DMS114 treated with DMSO at 0.1 percent for 48 hours (cell line): ENCODE data around the gene LTBP1.

Experiments used
- DNase-seq: peaks from one replicate; lab custom pipeline; 2025; ENCODE audit not compliant: unreplicated experiment; lab: John Stamatoyannopoulos, UW

Gene LTBP1

DNA sequence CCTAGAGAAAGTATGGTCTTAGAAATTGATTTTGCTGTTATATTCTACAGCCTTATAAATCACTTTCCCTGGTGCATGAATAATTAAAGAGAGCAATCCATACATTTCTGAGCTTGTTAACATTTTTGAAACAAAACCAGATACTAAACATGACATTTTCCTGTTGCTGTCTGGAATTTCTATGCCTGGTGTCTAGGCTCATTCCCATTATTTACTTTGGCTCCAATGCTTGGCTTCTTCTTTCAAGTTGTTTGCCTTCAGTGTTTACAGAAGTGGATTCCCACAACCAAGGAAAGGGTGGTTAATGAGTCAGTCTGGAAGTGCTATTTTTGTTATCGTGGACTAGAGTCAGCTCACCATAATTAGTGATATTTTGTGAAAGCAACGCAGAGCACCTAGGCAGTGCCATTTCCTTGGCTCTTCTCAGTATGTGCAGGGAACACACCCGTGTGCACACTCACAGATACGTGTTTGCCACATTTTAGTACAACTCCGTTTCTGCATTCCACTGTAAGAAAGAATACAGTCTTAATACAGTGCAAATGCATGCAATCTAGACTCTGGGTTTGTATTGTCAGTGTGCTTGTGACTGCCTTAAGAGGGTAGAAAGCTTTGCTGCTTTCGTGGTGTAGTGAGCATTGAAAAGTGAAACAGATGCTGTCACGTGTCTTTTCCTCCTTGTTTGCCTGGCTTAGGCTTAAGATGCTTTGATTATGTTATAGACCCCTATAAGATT lies 344.7 kb downstream of the LTBP1 start:
- DNase-seq = no peak

DNA sequence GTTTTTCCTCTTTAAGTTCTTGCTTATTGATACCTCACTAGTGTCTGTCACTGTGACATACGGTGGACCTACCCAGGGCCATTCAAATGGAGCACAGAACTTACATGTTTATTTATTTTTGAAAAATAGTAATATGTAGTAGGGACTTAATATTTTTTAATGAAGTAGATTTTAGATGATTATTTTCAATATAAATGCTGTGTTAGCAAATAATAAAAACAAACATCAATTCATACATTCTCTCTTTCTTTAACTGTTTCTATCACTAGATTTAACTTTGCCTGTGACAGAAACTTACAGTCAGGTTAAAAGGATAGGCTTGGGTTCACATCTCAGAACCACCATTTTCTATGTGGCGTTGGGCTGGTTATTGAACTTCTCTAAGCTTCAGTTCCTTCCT lies 345.3 kb downstream of the LTBP1 start:
- no peak for DNase-seq

DNA sequence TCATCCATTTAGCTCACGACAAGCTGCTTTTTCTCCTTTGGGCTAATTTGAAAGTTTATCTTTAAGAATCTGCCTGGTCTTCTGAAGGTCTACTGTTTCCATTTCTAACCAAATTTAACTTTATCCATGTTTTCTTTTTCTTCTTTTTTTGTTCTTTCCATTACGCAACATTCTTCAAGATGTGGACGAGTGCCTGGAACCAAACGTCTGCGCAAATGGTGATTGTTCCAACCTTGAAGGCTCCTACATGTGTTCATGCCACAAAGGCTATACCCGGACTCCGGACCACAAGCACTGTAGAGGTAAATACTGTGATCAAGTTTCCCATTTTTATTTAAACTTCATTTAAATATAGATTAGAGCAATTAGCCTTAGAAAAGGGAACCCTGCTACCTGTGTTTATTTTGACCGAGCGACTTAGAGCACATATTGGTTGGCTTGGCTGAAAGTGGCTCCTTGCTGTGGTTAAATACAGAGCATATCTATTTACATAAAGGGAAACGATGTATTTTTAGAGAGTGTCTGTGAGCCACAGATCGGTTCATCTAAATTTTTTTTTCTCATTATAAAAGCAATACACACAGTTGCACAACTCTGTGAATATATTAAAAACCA lies 346.3 kb downstream of the LTBP1 start:
- no peak for DNase-seq

DNA sequence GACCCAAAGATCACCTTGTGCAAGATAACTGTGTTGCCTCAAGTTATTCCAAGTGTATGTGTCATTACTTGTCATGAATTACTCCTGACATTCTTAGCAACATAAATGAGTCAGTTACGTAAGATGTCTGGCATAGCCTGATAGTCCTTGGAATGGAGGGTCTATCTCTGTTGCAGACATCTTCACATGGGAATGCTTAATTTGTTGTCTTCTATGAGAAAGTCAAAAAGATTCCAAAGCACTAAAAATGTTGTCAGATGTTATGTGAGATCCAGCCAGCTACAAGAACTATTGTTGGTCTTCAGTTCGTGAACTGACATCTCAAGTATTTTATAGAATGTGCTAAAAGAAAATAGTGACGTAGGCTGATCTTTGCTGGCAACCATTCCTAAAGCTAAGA lies 351.5 kb downstream of the LTBP1 start:
- no peak for DNase-seq

DNA sequence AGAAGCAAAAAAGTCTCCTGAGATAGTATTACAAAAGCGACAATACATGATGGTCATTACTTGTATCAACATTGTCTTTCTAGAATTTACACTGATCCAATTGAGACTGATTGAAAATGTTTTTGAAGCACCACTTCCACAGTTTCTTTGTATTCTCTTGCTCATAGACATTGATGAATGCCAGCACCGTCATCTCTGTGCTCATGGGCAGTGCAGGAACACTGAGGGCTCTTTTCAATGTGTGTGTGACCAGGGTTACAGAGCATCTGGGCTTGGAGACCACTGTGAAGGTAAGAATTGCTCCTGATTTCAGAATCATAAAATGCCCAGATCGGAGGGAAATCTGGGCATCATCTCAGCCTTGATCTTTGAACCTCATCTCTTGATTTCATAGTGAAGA lies 354.6 kb downstream of the LTBP1 start:
- no peak for DNase-seq

DNA sequence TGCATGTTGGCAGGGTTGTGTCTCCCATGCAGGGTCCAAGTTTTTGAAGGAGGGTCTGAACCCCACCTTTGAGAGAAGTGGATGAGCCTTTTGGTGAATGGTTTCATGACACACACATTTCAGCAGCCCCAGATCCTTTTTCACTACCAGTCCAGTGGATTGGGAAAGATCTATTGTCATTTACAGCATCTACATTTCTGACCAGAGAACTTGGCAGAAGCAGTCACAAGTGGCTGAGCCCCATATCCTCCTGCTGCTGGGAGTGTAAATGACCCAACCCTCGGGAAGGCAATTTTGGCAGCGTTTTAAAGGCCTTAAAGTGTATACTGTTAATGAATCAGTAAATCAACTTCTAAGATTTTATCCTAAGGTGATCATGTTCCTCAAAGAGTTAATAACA lies 355.6 kb downstream of the LTBP1 start:
- no peak for DNase-seq

DNA sequence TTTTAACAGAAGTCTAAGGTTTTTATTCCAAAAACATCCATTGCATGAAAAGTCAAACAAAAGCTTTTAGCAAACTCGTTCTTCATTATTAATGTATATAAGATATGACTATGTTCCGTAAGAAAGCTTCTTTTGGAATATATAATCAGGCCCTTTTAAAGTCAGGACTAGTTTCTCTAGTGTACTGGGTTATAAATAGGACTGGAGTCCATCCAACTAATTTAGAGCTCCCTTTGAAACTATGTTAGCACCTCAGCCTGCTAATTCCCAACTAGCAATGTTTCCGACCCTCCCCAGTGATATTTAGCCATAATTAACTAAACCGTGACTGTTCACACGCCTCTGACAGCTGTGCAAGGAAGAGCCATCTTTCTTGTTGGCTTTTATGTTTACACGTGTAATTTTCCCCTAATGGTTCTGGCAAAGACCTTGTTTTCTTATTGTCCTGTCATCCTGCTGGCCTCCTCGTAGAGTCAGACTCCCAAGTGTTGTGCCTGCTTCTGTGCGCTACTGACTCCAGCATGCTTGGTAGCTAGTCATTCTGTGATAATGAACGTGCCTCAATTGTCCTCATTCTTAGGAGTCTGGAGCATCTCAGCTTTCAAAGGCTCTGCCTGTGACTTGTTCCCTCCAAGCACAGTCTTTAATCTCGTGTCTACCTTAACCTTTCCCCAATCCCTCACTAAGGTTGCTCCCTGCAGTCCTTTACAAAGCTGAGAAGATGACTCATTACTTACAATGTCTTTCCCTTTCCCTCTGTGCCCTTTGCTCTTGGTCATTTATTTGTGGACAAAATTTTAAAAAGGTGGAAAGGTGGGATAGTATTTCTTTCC lies 357.5 kb downstream of the LTBP1 start:
- no peak for DNase-seq

DNA sequence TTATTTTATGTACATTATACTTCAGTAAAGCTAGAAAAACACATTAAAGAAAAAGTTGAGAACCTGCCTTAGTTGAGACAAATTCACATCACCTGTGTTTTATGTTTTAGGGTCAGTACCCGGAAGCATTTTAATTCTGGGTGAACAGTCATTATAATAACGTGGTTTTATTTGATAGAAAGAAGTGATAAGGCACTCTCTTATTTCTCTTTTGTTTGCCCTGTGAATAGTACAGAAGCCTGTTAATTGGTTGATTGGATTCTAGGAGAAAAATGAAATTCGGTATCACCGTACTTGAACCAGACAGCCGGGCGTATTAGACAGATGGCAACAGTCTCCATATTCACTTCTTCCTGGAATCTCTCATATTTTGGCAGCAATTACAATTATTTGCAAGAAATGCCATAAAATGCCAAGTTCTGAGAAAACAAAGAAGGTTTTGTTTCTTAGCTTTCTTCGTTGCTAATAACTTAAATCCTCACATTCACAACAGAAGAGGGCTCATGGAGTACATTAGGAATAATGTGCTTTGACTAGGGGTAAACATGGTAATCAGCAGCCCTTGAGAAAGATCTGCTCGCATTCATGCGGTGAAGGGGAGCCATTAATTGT lies 361.0 kb downstream of the LTBP1 start:
- DNase-seq = no peak

DNA sequence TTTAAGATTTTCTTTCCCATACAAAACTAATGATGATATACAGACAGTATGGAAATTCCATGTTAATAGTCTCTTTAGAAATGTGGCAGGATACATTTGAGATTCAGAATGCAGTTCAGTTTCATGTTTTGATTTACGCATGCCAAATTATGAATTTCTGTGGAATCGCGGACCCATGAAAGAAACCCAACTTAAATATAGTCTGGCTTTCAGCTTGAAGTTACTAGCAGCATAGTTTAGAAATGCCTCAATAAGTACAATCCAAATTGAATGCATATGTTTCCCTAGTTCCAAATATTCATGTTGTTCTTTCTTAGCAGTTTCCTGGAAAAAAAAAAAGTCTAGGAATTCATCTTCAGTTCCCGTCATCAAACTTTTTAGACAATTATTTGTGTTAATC lies 365.6 kb downstream of the LTBP1 start:
- no peak for DNase-seq

DNA sequence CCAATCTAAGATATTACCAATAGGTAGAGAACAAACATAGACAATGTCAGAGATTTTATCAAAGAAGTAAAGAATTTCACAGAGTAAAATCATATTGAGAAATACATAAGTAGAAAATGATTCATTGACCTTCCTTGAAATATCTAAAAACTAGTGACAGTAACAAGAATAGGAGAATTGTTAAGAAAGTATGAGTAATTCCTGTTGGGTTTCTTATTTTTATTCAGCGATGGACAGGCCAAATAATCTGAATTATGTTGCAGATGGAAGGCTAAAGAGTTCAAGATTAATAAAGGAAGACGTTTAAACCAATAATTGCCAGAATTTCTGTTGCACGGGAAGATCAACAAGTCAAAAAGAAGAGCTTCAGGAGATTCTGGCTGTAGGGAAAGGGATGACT lies 366.3 kb downstream of the LTBP1 start:
- no peak for DNase-seq

DNA sequence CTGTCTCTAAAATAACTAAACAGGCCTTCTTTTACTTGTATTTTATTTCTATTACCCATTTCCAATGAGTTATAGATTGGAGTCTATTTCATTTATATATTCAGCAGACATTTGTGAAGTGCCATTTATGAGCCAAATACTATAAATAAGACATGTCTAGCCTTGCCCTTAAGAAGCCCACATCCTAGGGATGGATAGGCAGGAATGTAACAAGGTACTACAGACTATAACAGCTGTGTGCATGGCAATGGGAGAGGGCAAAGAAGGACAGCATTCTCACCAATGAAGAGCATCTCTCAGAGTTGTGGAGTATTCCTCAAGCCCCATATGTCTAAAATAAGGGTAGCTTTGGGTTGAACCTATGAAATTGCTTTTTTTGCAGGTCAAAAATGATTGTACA lies 367.8 kb downstream of the LTBP1 start:
- DNase-seq = no peak

DNA sequence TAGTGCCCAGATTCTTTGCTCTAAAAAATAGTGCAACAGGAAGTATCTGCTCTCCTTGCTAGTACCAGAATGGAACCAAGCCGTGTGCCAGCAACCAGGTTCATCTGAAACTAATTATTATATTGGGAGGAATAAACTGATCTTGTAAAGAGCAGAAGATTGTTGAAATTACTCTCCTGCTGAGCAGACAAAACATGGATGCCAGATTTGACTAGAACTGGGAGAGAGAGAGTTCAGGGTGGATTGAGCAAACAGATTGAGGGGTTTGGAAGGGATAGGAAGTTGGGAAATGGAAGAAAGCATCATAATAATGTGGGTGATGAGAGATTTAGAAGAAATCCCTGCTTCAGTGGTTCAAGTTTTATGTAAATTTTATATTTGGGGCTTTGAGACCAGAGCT lies 369.6 kb downstream of the LTBP1 start:
- DNase-seq = no peak

DNA sequence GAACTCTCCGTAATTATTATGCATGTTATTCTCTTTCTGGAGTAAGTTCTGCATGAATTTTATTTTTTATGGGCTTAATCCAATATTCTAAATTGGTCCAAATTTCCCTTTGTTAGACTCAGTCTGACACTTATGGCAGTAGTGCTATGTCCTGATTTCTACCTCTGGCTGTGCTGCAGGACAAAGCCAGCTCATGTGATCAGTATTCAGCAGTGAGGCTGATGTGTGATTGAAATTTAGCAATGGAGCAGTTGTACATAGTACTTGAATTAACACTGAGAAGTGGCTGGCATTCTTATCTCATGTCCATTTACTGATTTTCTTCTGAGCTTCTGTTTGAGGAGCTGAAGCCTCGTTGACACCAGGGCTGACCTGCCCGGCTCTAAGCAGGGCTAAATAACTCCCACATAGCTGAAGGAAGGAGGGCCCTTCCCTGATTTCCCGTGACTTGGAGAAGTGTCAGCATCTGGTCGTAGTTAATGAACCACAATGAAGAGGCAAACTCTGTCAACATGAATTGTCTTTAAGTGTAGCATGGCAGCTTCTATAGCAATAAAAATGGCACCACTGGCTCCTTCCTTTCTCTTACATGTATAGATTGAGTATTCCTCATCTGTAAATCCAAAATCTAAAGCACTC lies 370.7 kb downstream of the LTBP1 start:
- no peak for DNase-seq

DNA sequence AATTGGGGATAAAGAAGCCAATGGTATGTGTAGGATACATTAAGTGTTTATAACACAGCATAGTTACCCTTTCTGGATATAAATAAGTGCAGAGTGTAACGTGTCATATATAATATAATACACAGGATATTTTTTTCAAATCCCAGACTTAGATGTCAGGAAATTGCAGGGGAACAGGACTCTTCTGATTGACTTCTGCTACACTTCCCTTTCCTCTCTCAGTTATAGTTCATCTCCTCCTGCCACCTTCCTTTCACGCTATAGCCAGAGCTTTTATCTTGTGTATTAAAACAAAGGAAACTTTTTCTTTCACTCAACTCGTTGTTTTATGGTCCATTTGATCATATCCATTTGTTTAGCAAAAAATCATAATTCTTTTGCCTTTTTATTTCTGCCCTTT lies 371.7 kb downstream of the LTBP1 start:
- no peak for DNase-seq

DNA sequence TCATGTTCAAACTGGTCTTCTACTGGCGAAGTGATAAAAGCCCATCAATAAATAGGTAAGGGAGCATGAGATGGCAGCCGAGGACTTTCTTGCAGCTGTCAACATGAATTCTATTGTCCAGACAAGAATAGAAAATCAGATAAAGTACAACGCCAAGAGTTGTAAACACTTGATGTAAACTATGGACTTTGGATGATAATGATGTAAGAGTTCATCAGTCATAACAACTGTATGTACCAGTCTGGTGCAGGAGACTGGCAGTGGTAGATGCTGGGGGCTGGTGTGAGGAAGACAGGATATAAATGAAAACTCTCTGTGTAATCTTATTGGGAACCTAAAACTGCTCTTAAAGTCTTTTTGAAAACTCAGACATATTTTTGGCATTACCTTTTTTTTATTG lies 373.8 kb downstream of the LTBP1 start:
- DNase-seq = no peak

DNA sequence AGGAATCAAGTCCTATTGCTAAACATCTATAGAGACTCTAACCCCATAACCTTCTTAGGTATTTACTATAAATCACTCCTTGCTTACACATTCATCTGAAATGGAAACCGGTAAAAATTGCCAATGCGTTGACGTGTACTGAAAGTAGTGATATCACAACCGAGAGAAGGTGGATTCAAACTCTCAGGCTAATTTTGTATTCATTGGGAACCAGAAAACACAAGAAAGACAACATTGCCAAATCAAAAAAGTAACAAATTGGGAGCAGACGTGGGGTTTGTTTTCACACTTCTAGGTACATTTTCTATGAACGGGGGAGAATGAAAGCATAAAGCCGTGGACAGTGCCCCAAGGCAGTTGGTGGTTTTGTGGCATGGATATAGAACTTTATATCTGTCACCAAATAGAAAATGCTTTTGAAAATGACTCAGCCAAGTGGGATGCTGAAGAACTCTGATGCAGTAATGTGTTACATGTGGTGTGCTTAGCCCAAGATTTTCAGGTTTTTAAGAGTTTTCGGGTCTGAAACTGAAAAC lies 374.6 kb downstream of the LTBP1 start:
- DNase-seq = no peak

DNA sequence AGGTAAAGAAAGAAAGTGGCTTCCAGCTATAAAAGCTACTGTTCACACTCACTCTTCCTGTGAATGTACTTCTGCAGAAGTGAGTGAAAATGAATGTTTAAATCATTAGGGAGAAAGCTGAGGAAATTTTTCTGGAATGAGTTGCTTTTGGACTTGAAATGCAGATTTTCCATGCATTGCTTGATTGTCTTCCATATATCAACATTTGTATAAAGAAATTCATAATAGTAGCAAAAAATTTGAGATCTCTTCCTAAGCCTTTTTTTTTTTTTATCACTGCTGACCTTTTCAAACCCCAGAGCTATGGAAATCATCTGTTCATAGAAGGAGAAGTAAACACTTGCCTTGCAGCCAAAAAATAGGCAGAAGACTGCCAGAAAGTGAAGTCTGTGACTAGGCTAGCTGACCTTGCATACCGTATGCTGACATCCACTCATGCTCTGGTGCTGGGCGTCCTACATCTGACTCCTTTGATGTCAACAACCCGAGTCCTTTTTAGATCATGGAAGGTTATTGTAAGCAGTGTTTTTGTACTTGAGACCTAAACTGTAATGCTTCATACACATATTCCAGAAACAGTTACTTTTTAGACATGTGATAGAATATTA lies 375.2 kb downstream of the LTBP1 start:
- no peak for DNase-seq

DNA sequence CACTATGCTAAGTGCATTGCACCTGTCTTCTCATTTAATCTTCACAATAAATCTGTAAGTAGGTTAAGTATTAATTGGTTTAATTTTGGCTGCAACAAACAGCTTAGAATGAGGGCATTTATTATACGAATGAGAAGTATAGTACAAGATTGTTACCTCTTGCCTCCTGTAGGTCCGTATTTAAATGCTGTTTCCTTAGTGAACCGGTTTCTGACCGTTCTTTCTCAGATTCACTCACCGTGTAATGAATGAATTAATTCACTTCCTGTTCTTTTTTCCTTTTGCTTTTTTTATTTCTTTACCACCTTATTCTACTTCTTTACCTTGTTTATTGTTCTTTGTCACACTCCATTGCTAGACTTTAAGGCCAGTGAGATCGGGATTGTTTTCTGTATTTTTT lies 375.9 kb downstream of the LTBP1 start:
- DNase-seq = no peak

DNA sequence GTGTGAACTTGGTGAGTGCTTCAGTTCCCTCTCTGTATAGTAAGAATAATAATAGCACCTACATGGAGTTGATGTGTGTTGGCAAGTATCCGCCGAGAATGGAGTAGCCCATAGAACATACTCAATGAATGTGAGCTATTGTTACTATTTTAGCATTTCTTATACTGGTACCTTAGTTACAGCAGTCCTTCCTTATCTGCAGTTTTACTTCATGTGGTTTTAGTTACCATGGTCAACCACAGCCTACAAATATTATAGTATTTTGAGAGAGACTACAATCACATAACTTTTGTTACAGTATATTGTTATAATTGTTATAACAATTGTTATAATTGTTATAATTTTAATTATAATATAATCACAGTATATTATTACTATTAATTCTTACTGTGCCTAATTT lies 377.2 kb downstream of the LTBP1 start:
- DNase-seq = no peak

DNA sequence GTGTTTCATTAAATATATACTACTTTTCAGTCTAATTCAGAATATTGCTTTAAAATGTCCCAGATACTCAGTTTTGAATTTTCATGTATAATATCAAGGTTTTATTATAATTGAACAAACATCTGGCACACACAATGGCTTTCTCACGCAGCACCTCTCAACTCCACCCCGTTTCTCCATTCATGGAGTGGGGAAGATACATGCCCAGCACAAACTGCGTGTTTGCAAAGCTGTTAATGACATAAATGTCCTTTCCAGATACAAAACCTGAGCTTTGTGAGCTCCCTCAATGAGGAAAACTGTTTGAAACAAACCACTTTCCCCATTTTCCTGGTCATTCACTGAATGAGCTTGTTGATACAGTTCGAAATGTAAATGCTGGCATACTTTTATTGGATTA lies 379.3 kb downstream of the LTBP1 start:
- no peak for DNase-seq

DNA sequence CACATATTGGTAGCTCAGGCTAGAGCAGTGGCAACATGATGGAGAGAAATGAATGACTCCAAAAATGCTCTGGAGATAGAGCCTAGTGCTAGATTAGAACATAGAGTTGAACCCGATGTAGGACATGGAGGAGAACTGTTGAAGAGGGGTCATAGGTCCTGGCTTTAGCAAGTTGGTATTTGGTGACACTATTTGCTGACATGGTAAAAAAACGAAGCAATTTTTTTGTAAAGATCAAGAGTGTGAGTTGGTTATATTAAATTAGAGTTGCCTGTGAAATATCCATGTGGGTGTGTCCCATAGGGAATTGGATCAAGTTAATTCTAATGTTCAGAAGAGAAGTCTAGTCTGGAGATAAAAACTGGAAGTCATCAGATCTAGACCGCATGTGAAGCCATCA lies 386.7 kb downstream of the LTBP1 start:
- no peak for DNase-seq
